NCI-H2196 treated with DMSO at 0.1 percent for 48 hours (cell line): ENCODE results near the gene MAEA.
"Not testable (repeated sequence)": the region's sequence is repeated elsewhere in the genome, so short reads cannot be mapped to it uniquely, and the experiment has no call there.

Experiments used
- DNase-seq: peaks from one replicate; lab custom pipeline; 2025; ENCODE audit not compliant: unreplicated experiment; lab: John Stamatoyannopoulos, UW

MAEA gene

DNA sequence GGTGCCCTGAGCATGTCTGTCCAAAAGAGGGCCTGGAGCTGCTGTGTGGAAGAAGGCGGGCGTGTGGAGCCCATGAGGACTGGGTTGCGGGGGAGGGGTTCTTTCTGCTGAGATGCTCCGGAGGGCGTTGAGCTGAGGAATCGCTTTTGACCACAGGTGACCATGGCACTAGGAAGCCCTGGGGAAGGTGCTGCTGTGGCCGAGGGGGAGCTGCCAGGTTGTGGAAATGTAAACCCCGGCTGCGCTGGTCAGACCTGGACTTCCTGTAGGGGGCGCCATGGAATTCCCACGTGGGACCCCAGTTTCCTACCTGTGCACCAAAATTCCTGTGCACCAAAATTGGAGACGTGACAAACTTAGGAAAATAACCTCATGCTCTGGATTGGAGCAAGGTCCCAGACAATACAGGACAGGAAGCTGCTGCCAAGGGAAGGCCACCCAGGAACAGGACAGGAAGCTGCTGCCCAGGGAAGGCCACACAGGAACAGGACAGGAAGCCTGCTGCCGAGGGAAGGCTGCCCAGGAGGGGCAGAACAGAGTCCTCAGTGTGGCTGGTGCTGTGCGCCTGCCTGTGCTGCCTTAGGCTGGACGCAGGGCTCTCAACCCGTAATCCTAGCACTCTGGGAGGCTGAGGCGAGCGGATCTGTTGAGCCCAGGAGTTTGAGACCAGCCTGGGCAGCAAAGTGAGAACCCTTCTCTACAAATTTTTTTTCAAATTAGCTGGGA, 29.0 kb downstream of the MAEA start:
- no peak for DNase-seq

DNA sequence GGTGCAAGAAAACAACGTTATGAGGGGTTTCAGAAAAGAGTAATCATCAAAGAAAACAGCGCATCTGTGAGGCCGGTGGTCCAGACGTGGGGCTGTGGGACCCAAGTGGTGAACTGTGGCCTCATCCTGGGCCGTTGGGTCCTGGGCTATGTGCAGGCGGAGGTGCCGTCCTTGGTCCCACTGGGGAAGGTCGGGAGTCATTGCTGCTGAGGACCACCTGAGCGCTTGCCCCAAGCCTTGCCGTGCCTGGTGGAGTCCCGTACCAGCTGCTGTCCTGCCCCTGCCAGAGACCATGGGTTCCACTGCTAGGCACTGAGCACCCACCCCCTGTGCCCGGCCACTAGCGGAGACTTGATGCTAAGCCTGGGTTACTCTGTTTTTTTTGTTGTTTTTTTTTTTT, 31.8 kb downstream of the MAEA start:
- no peak for DNase-seq

DNA sequence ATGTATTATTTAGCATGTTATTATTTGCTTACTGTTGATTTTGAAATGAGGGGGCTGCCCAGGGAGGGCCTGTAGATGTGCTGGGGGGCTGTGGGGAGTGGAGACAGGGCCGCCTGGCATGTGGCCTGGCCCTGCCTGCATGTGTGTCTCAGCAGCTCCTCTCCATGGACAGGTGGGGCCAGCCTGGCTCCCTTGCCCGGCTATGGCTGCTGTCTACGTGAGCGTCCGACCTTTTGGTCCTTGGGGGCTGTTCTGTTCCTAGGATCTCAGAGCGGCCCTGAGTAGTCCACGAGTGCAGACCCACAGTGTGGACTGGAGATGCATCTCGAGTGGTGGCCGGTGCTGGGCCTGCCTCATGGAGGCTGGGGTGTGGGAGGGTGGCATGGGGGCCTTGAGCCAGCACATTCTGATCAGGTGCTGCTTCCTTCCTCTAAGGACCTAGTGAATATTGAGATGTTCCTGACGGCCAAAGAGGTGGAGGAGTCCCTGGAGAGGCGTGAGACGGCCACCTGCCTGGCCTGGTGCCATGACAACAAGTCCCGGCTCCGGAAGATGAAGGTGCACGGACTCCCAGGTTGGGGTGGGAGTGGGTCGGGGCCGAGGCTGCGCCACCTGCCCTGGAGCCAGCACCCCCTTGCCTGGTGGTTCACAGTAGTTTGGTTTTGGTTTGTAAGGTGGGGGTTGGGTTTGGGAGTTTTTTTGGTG, 32.4 kb downstream of the MAEA start:
- DNase-seq, result no peak

DNA sequence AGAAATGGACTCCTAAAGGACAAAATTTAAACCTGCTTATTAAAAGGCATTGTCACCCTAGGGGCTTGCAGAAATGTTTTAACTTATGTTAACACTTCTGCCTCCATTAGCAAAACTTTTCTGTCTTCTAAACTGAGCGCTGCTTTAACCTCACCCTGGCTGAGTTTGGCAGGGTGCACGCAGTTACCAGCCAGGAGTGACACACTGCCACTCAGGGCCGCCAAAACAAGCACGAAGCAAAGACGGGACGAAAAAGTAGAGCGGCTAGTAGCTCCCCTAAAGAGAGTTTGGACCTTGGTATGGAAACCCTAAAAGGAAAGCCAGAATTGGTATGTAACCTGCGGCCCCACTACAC, 33.6 kb downstream of the MAEA start:
- DNase-seq, result no peak

DNA sequence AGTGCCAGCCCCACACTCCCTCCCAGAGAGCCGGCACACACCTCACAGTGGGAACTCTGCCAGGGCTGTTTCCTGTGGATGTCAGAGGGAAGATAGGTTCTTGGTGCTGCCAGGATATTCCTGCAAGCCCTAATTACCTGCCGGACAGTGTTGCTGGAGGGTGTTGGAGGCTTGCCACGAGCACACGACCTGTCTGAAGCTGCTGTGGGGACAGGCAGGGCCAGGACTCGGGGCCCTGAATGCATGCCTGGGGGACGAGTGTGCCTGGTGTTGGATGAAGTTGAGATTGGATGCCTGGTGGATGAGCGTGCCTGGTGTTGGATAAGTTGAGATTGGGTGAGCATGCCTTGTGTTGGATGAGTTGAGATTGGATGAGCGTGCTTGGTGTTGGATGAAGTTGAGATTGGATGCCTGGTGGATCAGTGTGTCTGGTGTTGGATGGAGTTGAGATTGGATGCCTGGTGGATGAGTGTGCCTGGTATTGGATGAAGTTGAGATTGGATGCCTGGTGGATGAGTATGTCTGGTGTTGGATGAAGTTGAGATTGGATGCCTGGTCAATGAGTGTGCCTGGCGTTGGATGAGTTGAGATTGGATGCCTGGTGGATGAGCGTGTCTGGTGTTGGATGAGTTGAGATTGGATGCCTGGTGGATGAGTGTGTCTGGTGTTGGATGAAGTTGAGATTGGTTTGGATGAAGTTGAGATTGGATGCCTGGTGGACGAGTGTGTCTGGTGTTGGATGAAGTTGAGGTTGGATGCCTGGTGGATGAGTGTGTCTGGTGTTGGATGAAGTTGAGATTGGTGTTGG, 34.1 kb downstream of the MAEA start:
- peak; percentile 11 for DNase-seq

DNA sequence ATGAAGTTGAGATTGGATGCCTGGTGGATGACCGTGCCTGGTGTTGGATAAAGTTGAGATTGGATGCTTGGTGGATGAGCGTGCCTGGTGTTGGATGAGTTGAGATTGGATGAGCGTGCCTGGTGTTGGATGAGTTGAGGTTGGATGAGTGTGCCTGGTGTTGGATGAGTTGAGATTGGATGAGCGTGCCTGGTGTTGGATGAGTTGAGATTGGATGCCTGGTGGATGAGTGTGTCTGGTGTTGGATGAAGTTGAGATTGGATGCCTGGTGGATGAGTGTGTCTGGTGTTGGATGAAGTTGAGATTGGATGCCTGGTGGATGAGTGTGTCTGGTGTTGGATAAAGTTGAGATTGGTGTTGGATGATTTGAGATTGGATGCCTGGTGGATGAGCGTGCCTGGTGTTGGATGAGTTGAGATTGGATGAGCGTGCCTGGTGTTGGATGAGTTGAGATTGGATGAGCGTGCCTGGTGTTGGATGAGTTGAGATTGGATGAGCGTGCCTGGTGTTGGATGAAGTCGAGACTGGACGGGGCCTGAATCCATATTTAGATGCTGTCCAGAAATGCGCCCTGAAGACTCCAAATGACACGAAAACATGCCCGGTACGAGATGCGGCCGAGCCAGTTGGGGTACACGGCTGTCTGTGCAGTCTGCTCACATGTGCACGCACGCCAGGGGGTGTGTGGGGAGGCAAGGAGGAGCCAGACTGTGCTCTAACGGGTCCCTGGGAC, 34.9 kb downstream of the MAEA start:
- not testable (repeated sequence) for DNase-seq

DNA sequence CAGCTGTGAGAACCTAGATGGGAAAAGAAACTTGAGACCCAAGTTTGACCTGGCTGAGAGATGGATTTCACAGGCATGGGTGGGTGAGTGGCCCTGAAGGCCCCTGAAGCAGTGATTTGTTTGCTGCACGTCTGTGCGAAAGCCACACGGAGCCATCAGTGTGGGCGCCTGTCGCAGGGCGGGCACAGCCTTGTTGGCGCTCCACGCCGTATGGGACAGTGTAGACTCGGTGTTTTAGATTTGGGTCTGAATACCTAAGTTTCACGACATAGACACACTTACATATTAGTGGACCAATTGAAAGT, 35.4 kb downstream of the MAEA start:
- DNase-seq, result no peak

DNA sequence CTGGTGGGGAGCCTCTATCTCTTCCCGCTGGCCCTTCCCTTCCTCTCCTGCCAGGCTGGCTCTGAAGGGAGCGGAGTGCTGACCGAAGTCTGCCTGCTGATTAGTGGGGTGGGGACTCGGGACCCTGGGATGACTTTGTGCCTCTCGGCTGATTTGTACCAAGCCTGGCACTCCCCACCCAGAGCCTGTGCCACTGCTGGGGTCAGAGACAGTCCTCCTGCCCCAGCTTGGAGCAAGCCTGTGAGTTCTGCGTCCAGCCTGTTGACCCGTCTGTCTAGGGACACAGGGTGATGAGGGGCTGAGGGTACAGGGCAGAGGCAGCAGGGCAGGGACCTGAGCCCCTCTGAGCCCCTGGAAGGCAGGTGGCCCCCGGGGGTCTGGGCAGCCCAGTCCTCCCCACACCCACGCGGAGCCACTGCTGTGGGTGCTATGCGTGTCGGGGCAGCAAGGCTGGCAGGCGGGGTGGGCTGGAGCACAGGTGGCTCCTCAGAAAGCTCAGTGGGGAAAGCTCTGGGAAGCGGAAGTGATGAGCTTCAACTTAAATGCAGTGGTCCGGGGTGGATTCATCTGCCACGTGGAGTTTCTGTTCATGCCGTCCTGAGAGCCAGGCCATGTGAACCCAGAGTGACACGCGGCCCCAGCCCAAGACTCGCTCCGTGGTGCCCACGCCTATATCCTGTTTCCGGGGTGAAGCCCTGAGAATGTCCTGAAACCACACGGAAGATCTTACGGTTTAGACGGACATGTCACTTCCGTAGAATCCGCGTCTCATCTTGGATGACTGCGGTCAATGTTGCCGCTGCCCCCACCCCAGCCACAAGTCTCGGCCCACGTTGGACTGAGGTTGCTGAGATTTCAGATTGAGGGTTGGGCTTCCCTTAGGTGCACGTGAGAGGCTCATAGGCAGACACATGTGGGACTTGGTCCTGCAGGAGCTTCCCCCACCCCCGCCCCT, 36.3 kb downstream of the MAEA start:
- DNase-seq, result no peak

DNA sequence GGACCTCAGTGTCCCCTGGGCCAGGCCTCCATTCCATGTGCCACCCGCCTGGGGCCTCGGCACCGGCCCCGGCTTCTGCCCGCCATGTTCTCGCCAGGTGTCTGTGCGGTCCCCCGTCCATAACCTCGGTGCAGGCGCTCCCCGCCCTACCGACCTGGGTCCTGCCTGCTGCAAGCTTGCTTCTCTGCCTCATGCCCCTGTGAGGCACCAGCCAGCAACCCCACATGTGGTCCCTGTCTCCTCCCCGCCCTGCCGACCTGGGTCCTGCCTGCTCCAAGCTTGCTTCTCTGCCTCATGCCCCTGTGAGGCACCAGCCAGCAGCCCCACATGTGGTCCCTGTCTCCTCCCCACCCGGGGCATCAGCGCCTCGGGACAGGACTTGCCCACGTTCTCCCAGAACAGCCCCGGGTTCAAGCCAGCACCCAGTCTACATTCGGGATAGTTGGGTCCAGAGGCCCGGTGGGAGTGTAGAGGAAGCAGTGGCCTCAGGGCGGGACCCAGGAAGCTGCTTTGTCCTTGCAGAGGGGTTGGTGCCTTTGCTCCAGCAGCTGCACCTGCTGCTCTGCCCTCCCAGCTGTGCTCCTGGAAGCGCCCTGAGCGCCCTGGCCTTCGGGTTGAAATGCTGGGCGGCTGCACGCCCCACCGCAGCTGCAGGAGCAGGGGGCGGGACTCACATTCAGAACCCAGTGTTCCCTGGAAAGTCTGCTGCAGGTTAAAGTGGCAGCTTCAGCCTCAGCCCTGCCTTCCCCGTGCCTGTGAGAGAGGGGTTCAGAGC, 37.2 kb downstream of the MAEA start:
- no peak for DNase-seq

DNA sequence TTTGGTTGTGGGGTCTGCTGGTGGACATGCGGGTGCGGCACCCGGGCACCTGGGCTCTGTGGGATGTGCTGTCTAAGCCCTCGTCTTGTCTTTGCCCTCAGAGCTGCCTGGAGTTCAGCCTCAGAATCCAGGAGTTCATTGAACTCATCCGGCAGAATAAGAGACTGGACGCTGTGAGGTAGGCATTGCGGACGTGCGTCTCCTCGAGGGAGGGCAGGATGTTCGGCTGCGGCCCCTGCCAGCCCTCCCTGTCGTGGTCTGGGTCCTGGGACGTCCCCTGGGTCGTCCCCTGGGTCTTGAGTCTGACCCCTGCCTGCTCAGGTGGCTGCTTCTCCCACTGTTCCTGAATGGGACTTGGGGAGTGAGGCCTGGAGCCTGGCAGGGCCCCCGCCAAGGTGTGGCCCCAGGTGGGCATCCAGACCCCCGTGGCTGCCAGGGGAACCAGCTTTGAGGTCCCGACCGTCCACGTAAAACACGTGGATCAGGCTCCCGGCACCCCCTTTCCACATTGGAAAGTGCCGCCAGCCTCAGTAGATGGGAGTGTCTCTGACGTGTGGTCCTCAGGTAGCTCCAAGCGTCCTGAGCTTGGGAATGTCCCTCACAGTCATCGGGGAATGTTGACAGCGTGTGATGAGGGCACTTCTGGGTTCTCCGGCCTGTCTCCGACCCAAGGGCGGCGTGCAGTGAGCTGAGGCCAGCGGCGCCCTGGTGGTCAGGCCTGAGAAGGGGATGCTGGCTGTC, 38.0 kb downstream of the MAEA start:
- no peak for DNase-seq

DNA sequence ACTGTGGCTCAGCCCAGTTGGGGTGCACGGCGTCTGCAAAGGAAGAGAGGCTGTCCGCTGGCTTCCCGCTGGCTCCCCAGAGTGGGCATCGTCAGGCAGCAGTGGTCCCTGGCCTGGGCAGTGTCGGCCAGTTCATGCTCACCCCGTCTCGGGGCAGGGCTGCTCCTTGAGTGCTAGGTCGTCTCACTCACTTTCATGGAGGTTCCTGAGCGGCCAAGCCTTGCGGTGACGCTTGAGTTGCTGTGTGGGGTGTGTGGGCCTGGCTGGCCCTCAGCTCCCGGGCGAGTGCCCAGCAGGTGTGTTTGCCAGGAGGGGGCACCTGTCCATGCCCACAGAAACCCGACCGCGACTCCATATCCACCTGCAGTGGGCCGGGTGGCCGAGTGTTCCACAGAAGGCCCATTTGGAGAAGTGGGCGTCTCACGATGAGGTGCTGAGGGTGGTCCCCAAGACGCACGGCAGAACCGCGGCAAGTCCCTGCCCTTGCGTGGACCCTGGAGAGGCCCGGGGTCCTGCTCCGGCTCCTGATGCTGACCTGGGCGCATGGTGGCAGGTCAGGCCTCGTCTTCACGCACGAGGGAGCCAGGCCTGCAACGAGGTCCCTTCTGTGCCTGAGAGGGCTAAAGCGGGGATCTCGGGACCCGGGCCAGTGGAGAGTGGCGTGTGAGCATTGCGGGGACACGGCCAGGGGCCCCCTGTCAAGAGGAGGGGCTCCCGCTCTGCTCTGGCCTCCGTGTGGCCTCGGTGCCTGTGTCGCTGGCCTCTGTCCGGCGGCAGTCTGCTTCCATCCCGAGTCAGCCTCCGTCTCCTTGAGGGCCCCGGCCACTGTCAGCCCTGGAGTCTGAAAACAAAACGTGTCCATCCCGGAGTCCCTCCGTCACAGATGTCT, 38.8 kb downstream of the MAEA start:
- no peak for DNase-seq

DNA sequence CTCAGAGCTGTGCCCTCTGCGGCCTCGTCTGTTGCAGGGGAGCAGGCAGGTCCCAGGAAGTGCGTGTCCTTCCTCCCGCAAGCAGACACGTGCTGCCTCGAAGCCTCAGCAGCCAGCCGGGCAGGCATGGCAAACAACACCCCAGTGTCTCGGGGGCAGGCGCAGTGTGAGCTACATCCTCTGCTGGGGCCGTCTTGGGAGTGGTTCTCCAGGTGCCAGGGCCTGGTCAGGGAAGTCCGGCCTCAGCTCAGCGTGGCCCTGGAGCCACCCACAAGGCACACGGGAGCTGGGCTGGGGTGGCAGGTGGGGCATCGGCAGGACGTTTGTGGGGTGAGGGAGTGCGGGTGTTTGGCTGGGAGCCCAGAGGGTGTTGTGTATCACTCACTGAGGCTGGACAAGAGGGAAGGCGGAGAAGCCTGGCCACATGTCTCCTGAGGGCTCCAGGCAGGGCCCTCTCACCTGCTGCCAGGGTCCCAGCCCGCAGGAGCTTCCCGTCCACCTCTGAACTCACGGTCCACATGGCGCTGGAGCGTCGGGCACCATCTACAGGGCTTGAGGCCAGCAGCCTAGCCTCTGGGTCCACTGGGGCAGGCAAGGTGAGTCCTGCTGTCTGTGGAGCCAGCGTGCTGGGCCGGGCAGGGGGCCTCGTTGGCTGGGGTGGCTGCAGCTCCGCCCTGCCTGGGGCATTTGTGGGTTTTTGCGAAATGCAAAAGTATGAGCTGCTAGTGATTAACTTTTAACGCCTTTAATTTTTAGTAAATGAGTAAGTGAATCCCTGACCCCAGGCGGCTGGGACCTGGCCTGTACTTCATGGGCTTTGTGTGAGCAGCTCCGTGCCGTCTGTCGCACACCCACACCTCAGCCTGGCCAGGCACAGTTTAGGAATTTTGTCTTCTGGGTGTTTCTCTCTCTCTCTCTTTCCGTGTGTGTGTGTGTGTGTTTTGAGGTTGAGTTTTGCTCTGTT, 40.0 kb downstream of the MAEA start:
- peak; percentile 68 for DNase-seq

DNA sequence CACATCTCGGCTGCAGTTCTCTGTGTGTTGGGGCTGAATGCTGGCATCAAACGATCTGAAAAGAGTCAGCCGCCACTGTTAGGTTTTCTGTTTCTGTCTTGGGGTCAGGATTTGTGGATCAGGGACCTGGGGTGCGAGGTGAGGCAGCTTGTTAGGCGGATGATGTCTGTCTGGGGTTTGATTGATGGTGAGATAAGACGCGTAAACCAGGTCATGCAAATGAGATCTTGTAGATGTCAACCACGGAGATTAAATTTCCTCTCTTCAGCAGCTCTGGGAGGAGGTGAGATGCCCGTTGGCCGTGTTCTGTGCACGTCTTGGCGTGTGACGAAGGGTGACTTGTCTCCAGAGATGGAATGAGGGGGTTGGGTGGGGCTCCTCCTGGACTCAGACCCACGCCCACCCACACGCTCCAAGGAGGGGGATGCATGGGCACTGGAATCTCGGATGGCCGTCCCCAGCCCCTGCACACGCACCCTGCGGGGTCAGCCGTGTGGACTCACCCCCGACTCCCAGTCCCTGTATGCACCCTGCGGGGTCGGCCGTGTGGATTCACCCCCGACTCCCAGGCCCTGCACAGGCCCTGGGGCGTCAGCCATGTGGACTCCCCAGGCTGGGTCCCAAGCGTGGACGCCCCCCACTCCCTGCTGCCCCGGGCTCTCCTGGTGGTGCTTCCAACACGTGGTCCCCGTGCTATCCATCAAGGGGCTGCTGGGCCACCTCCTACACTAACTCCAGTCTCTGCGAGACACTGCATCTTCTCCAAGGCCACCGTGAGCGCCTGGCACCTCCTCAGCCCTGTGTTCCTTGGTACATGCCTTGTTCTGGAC, 41.3 kb downstream of the MAEA start:
- no peak for DNase-seq

DNA sequence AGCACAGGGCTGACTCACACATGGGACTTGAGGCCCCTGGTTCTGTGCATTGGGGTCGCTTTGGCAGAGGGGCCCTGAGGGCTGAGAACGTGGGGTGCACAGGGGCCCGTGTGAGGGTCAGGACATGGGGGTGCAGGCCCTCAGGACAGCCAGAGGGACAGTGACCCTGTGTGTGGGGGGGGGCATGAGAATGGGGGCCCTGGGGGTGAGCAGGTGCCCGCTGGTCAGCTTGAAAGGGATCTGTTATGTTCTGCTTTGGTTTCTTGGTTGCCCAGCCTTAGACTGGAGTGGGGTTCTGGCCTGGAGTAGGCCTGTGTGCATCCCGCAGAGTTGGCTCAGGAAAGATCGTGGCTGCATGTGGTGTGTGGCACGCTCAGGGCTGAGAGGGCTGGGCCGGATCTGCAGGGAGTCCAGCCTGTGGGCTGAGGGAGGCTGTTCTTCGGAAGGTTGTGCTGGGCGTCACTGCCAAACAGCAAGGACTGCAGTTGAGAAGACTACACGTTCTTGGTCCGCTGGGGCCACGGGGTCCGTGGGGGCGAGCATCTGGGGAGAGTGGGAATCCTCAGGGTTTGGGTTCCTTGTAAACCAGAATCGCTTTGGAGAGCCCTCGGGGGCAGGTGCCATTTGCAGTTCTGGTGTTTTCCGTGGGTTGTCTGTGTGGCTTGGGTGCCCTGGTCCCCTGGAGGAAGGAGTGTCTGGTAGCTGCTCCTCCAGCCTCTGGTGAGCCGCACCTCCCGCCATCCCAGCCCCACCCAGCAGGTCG, 42.1 kb downstream of the MAEA start:
- no peak for DNase-seq

DNA sequence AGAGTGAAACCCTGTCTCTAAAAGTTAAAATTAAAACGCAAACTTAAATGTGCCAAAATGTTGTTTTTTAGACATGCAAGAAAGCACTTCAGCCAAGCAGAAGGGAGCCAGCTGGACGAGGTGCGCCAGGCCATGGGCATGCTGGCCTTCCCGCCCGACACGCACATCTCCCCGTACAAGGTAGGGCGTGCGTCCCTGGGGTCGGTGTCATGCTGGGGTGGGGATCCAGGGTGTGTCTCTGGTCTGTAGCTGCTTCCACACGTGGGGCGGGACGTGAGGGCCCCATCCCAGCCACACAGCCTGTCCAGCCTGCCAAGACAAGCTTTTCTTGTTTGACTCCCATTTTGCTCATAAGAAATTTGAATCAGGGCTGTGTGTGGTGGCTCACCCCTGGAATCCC, 43.0 kb downstream of the MAEA start:
- no peak for DNase-seq
